Adrenal gland (tissue), 5 donors: ENCODE data around the gene LAMA2.

Experiments
- CTCF ChIP-seq, 6 experiments: fragments of 450-650 bp in 4 of 6; fragments of 200-600 bp in 2 of 6; sonication (generic) in 1 of 6; IDR thresholded peaks; 1 replicate in 5 of 6; 2 replicates in 1 of 6; pipeline versions ENCODE4 v1.5.1 to v1.8.0; 2016 to 2021; ENCODE audit warnings: antibody characterized with exemption in 6 of 6, mild to moderate bottlenecking in 2 of 6, moderate library complexity in 1 of 6
- POLR2A ChIP-seq, 2 donors: fragments of 450-650 bp; IDR thresholded peaks; one replicate each; pipeline ENCODE4 v1.6.1; 2017; ENCODE audit warnings: antibody characterized with exemption in 2 of 2, mild to moderate bottlenecking in 2 of 2, moderate library complexity in 1 of 2
- donor health status: DM: no; HTN: no; CAD: no.

- TF ChIP-seq CTCF (IDR thresholded peaks at IDR 0.05) (no peak), POLR2A (IDR thresholded peaks at IDR 0.05) (no peak)
Observed at GRCh38 chr6:129469070-129469662, 586.2 kb downstream of the LAMA2 start.
